Tibial nerve (tissue), 4 donors: ENCODE measurements around the gene CUX1.

ENCODE experiments used
- CTCF ChIP-seq, 5 experiments: fragments of 200-600 bp in 3 of 5; fragments of 450-650 bp in 2 of 5; sonication (generic) in 3 of 5; IDR thresholded peaks; one replicate each; pipeline ENCODE4 v1.5.1; 2016 to 2019; ENCODE audit warnings: antibody characterized with exemption in 5 of 5, mild to moderate bottlenecking in 3 of 5, moderate library complexity in 2 of 5
- EP300 ChIP-seq, 2 donors: sonication (generic); formaldehyde crosslinking; IDR thresholded peaks; one replicate each; pipeline ENCODE4 v1.6.1; 2017; ENCODE audit warnings: antibody characterized with exemption in 2 of 2, mild to moderate bottlenecking in 1 of 2
- POLR2A ChIP-seq, 2 donors: fragments of 450-650 bp; IDR thresholded peaks; one replicate each; pipeline ENCODE4 v1.6.1; 2017; ENCODE audit warnings: antibody characterized with exemption in 2 of 2, mild to moderate bottlenecking in 2 of 2, moderate library complexity in 2 of 2

- TF ChIP-seq POLR2A (IDR thresholded peaks at IDR 0.05) (no peak), CTCF (IDR thresholded peaks at IDR 0.05) (no peak), EP300 (IDR thresholded peaks at IDR 0.05) (no peak)
These were observed 49.1 kb upstream of the CUX1 start for GRCh38 chr7:101768280-101768679.
